Measurements from ENCODE around the gene TWNK. TPM values are rescaled to one million over a fixed set of nuclear protein-coding genes. Genes with fewer than 3 reads are reported as not detected.

TWNK gene
- total and polyA plus RNA-seq, 8 donors = 2.3 to 30.8 (median 4.8) TPM; not detected in 1

DNA sequence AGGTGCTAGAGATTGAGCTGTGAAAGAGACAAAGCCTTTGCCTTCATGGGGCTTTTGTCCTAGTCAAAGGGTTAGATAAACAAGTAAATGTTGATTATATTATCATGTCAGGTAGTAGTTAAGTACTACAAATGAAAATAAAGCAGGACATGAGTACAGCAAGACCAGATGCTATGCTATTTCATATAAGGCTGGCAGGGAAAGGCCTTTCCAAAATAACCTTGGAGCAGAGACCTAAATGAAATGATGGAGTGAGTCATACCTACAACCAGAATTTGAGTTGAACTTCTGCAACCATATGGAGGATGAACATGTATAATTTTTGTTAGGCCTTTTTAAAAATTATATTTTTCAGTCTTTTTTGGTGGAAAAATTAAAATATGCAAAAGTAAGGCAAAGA lies 41.6 kb upstream of the TWNK start:
- DNase-seq = no peak
- Histone ChIP-seq H3K4me3 (no peak overlapping the region), H3K9me3 (no peaks in the 10 kb centered on the region), H3K27me3 (no peaks in the 10 kb centered on the region), H3K4me1 (no peaks in the 10 kb centered on the region), H3K27ac (no peak overlapping the region), H3K36me3 (peaks cover 59 to 100% (median 100%) of the 10 kb centered on the region in 4 donors)
- intact Hi-C loops (cut with DNase I; ENCODE audit: low total_unique reads) = no loop called here
- no peak for TF ChIP-seq CTCF (IDR thresholded peaks at IDR 0.05)
- no peak for TF ChIP-seq POLR2A (IDR thresholded peaks at IDR 0.05)
- no peak for TF ChIP-seq EP300 (IDR thresholded peaks at IDR 0.05)
- TF ChIP-seq POLR2AphosphoS5 (IDR thresholded peaks at IDR 0.05) = no peak

GRCh38 chr10:100948916-100949315 lies 38.4 kb upstream of the TWNK start:
- H3K27ac ChIP-seq = no peak overlapping the region
- no peak for TF ChIP-seq POLR2AphosphoS5 (IDR thresholded peaks at IDR 0.05)
- no peak for TF ChIP-seq POLR2A (IDR thresholded peaks at IDR 0.05)
- TF ChIP-seq EP300 (IDR thresholded peaks at IDR 0.05) = no peak
- TF ChIP-seq CTCF (IDR thresholded peaks at IDR 0.05) = no peak
- no peaks in the 10 kb centered on the region for H3K9me3 ChIP-seq
- no peak overlapping the region for H3K4me3 ChIP-seq
- H3K4me1 ChIP-seq = no peaks in the 10 kb centered on the region
- DNase-seq = no peak
- intact Hi-C loops (cut with DNase I; ENCODE audit: low total_unique reads) = no loop called here
- peaks cover 72 to 100% (median 100%) of the 10 kb centered on the region in 4 donors for H3K36me3 ChIP-seq
- H3K27me3 ChIP-seq = no peaks in the 10 kb centered on the region
- WGBS, 5 donors = 82 to 89% (median 86%) methylated on average over 3 of the region's 3 CpGs

- H3K9me3 ChIP-seq = no peaks in the 10 kb centered on the region
- DNase-seq = no peak
- H3K4me3 ChIP-seq = no peak overlapping the region
- intact Hi-C loops (cut with DNase I; ENCODE audit: low total_unique reads) = no loop called here
- no peak for TF ChIP-seq POLR2AphosphoS5 (IDR thresholded peaks at IDR 0.05)
- no peak for TF ChIP-seq EP300 (IDR thresholded peaks at IDR 0.05)
- TF ChIP-seq POLR2A (IDR thresholded peaks at IDR 0.05) = no peak
- TF ChIP-seq CTCF (IDR thresholded peaks at IDR 0.05) = no peak
- H3K27ac ChIP-seq = no peak overlapping the region
- H3K36me3 ChIP-seq = peaks cover 20 to 93% (median 88%) of the 10 kb centered on the region in 4 donors
- H3K27me3 ChIP-seq = no peaks in the 10 kb centered on the region
- no peaks in the 10 kb centered on the region for H3K4me1 ChIP-seq
These were observed 27.1 kb upstream of the TWNK start for GRCh38 chr10:100960251-100960650.

DNA sequence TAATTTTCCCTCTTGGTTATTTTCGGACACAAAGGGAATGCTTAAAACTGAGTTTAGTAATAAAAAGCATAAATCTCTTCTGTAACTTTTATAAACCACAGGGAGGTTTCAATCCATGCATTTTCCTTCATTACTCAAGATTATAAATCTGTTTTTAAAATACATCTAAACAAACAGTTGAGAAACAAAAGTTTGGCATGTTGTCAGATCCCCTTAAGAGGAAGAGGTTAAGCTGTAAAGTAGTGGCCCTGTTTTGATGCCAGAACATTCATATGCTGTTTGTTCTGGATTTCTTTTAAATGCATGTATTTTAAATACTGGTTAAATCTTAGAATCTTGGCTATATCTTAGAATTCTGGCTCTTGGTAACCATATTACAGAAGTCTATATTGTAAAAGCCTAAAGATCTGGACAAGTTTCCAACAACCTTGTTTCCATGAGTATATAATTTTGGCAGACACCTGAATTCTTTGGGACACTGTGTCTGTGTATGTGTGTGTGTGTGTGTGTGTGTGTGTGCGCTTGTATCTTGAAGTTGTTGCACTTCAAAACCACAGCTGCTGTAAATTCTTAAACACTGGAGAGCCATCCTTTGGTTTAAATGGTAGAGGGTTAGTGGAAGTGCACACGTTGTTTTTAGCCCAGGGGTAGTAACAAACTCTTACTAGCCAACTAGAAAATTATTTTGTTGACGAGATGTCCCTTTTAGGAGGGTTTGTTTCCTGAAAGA lies 24.8 kb upstream of the TWNK start:
- H3K9me3 ChIP-seq = no peaks in the 10 kb centered on the region
- DNase-seq = no peak
- TF ChIP-seq CTCF (IDR thresholded peaks at IDR 0.05) = no peak
- no peak for TF ChIP-seq POLR2A (IDR thresholded peaks at IDR 0.05)
- no peak for TF ChIP-seq EP300 (IDR thresholded peaks at IDR 0.05)
- no peak for TF ChIP-seq POLR2AphosphoS5 (IDR thresholded peaks at IDR 0.05)
- WGBS, 5 donors = 69 to 78% (median 71%) methylated on average over 4 of the region's 4 CpGs
- no peak overlapping the region for H3K27ac ChIP-seq
- H3K27me3 ChIP-seq = no peaks in the 10 kb centered on the region
- H3K4me1 ChIP-seq = no peaks in the 10 kb centered on the region
- intact Hi-C loops (cut with DNase I; ENCODE audit: low total_unique reads) = no loop called here
- H3K4me3 ChIP-seq = no peak overlapping the region
- H3K36me3 ChIP-seq = peaks cover 8 to 85% (median 76%) of the 10 kb centered on the region in 4 donors

All from stomach (tissue), 9 donors.